K562 (cell line): ENCODE measurements around the gene C9.

ENCODE experiments used
- POLR2AphosphoS5 ChIP-seq: IDR thresholded peaks from 2 replicates; pipeline ENCODE4 v1.6.1; 2011; ENCODE audit warnings: mild to moderate bottlenecking, low read depth, low read length, moderate library complexity; ENCODE audit not compliant: control insufficient read depth, insufficient read depth
- SP2 ChIP-seq: IDR thresholded peaks from 2 replicates; pipeline ENCODE4 v1.6.1; 2011; ENCODE audit warnings: mild to moderate bottlenecking, low read depth, low read length, moderate library complexity; ENCODE audit not compliant: poor library complexity, severe bottlenecking; ENCODE audit errors: extremely low read depth
- USF1 ChIP-seq: sonication (generic); formaldehyde crosslinking; IDR thresholded peaks from 2 replicates; pipeline ENCODE4 v1.9.0; 2022; ENCODE audit warnings: mild to moderate bottlenecking, missing genetic modification reagents
- ZNF551 ChIP-seq: fragments of 250-450 bp; sonication (Bioruptor Pico); IDR thresholded peaks from 2 replicates; pipeline ENCODE4 v1.5.0; 2021; ENCODE audit warnings: mild to moderate bottlenecking, moderate library complexity

GRCh38 chr5:39333104-39333503 is 31.2 kb downstream of the C9 start:
- no peak for TF ChIP-seq SP2
- TF ChIP-seq POLR2AphosphoS5, result no peak
- TF ChIP-seq USF1 (CRISPR knock-in tag), result peak; percentile 79
- no peak for TF ChIP-seq ZNF551 (CRISPR knock-in tag)
